Measurements from ENCODE around the gene SYNJ2.

The SYNJ2 gene

DNA sequence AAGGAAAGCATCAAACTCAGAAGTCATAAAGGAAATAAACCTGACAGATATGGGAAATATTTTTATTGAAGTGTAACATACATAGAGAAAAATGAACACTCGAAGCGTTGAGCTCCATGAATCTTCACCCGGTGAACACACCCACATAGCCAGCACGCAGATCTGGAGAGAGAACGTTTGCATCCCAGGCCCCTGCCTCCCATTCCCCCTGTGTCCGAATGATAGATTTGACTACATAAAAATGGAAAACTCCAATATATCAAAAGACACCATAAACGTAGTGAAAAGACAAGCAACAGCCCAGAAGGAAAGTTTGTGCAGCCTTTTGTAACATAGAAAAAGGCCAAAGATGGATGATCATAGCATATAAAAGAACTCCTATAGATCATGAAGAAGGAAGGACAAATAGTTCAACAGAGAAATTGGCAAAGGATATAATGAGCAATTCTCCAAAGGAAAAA lies 17.1 kb downstream of the SYNJ2 start:
- no peak for DNase-seq (ENCODE audit: low read depth, low spot score)

GRCh38 chr6:157999168-158000051 lies 17.7 kb downstream of the SYNJ2 start:
- no peak for DNase-seq (ENCODE audit: low read depth, low spot score)

DNA sequence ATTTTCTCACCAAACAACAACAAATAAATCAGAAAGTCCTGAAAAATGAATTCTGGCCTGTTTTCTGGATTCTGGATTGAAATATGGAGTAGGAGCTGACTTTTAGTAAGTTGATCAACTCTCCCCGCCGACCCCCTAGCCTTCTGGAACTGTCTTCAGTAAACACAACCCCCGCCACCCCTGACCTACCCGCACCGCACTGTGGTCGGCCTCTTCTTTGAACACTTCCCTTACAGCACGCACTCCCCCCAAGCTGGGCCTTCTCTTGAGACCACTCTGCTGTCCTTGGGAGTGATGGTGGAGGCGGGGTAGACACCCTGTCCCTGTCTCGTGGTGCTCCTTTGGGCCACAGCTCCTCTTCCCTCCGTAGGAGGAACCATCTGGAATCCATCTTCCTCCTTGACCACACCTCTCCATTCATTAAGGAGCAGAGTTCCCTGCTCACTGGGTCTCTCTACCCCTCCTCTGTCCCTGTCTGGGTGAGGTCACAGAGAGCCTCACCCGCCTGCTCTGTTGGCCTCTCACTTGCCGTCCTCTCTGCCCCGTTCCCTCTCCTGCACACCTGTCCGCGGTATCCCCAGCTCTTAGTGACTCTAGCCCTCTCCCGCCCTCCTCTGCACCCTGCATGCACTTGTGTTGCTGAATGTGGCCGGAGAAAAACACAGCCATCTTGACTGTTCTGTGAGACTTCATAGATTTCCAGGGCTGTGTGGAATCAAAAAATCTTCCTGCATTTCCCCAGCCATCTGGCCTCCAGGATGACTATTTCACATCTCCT lies 19.1 kb downstream of the SYNJ2 start:
- no peak for DNase-seq (ENCODE audit: low read depth, low spot score)

DNA sequence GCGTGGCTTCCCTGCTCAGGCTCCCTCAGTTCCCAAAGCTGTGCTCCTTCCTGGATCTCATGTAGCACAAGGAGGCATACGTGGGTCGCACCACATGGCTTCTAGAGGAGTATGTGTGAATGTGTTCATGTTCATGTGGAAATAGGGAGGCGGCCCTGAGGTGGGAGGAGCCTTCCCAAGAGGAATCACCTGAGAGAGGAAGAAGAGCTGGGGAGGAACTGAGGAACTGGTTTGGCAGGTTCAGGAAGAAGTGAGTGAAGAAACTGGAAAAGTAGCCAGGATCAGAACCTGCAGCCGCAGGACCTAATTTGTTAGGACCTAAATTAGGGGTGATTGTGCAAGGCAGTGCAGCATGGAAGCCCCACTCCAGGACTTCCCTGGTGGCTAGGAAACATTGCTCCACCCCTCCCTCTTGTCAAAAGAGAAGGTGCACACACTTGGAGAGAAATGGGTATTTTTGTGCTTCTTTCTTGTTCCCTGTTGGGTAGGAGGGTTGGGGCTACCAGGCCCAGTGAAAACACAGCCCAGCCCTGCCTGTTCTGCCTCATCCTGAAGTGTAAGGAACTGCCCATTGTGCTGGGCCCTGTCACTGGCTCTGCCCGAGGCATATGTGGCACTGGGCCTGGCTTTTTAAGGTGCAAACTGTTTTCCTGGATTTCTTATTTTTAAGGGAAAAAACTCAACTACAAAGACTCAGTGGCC lies 20.7 kb downstream of the SYNJ2 start:
- DNase-seq (ENCODE audit: low read depth, low spot score): no peak

- DNase-seq (ENCODE audit: low read depth, low spot score): no peak
Measured at GRCh38 chr6:158002951-158003853, 21.5 kb downstream of the SYNJ2 start.

GRCh38 chr6:158003910-158004700 lies 22.4 kb downstream of the SYNJ2 start:
- DNase-seq (ENCODE audit: low read depth, low spot score): no peak

DNA sequence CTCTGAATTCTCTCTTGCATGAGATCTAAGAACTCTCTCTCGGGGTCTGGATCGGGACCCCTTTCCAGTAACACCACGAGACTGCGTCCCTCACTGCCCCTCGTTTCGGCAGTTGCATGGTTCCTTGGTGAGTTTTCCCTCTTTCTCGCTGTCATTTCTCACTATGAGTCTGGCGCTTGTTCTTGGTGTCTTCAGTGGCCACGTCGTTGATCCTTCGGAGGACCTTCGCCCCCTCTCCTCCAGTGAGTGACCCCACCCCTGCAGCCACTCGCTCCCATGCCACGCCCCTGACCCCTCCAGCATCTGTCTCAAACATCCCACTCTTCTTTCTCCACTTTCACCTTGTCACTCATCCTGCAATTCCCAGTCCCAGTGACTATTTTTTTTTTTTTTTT lies 23.0 kb downstream of the SYNJ2 start:
- DNase-seq (ENCODE audit: low read depth, low spot score): no peak

GRCh38 chr6:158005626-158006180 lies 24.0 kb downstream of the SYNJ2 start:
- DNase-seq (ENCODE audit: low read depth, low spot score): no peak

GRCh38 chr6:158006331-158006730 lies 24.7 kb downstream of the SYNJ2 start:
- DNase-seq (ENCODE audit: low read depth, low spot score): no peak

- DNase-seq (ENCODE audit: low read depth, low spot score): no peak
Measured at GRCh38 chr6:158006821-158007570, 25.3 kb downstream of the SYNJ2 start.

DNA sequence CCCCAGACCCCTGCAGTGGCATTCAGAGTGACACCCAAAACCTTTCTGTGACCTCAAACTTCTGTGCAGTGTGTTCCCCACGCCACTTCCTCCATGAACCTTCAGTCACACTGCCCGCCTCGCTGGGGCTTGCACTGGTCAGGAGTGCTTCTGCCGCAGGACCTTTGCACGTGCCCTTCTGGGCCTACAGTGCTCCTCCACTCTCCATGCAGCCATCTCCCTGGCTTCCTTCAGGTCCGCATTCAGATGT lies 27.1 kb downstream of the SYNJ2 start:
- DNase-seq (ENCODE audit: low read depth, low spot score): no peak

- peak; percentile 64 for DNase-seq (ENCODE audit: low read depth, low spot score)
Measured at GRCh38 chr6:158009114-158009891, 27.6 kb downstream of the SYNJ2 start.

DNA sequence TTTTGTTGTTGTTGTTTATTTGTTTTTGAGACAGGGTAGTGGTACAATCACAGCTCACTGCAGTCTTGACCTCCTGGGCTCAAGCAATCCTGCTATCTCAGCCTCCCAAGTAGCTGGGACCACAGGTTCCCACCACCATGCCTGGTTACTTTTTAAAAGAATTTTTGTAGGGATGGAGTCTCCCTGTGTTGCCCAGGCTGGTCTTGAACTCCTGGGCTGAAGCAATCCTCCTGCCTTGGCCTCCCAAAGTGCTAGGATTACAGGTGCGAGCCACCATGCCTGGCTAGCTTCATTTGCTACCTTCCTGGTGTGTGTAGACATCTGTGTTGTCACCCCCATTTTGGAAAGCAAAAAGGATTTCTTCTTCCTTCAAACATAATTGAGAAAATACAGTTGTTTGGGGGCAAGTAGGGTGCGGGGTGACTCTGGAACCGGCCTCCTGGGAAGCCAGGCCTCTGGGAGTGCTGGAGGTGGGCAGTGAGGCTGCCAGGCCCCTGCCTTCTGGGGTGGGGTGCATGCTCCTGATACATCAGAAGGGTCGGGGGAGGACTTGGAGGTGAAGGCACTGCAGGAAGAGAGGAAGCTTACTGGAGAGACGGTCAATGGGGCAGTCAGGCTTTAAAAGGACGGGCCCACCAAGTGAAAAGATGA lies 28.4 kb downstream of the SYNJ2 start:
- no peak for DNase-seq (ENCODE audit: low read depth, low spot score)

- no peak for DNase-seq (ENCODE audit: low read depth, low spot score)
Measured at GRCh38 chr6:158010591-158011477, 29.2 kb downstream of the SYNJ2 start.

GRCh38 chr6:158011478-158011920 lies 29.8 kb downstream of the SYNJ2 start:
- DNase-seq (ENCODE audit: low read depth, low spot score): no peak

- no peak for DNase-seq (ENCODE audit: low read depth, low spot score)
Measured at GRCh38 chr6:158011980-158012566, 30.4 kb downstream of the SYNJ2 start.

Data from brain pericyte (primary cell).